Natural killer cell (primary cell): Measurements from ENCODE around the gene MYO16. TPM values are rescaled to one million over a fixed set of nuclear protein-coding genes. Genes with fewer than 3 reads are reported as not detected.

Experiments
- ATAC-seq, 3 donors: fragments of 150-1000 bp in 2 of 3; fragments of 200-7000 bp in 1 of 3; cut with Tn5 transposase; 1 replicate in 1 of 3; 2 replicates in 2 of 3; pipeline ENCODE4 v1.10.0; 2021; ENCODE audit warnings: mild to moderate bottlenecking in 2 of 3, moderate library complexity in 2 of 3
- DNase-seq, 2 donors: peaks; one replicate each; pipeline versions ENCODE4 v3.0.0 to v3.0.0-alpha.2; 2013 to 2021; ENCODE audit warnings: mixed read lengths in 1 of 2
- H3K27ac ChIP-seq: one replicate; pipeline ENCODE4 v1.5.1; 2013; ENCODE audit warnings: mild to moderate bottlenecking, low read length
- H3K27me3 ChIP-seq: one replicate; pipeline ENCODE4 v1.6.1; 2013; ENCODE audit warnings: low read length; ENCODE audit not compliant: control insufficient read depth, insufficient read depth
- H3K36me3 ChIP-seq: one replicate; pipeline ENCODE4 v1.6.1; 2013; ENCODE audit warnings: low read length; ENCODE audit not compliant: control insufficient read depth, insufficient read depth
- H3K4me1 ChIP-seq: one replicate; pipeline ENCODE4 v1.6.1; 2013; ENCODE audit warnings: low read length; ENCODE audit not compliant: control insufficient read depth, insufficient read depth
- H3K4me3 ChIP-seq: one replicate; pipeline ENCODE4 v1.5.1; 2013; ENCODE audit warnings: low read length
- H3K9me3 ChIP-seq: one replicate; pipeline ENCODE4 v1.6.1; 2013; ENCODE audit warnings: low read length; ENCODE audit not compliant: control insufficient read depth, insufficient read depth
- H3K27ac Mint-ChIP-seq, 2 donors: one replicate each; pipeline ENCODE4 v1.8.0; 2022; ENCODE audit warnings: mild to moderate bottlenecking in 2 of 2, mixed read lengths in 2 of 2, moderate library complexity in 1 of 2
- H3K27me3 Mint-ChIP-seq, 2 donors: one replicate each; pipeline ENCODE4 v1.8.0; 2022; ENCODE audit warnings: low read depth in 2 of 2, mixed read lengths in 2 of 2
- H3K36me3 Mint-ChIP-seq: one replicate; pipeline ENCODE4 v1.8.0; 2022; ENCODE audit warnings: mixed read lengths
- H3K4me1 Mint-ChIP-seq, 2 donors: one replicate each; pipeline ENCODE4 v1.8.0; 2022; ENCODE audit warnings: mixed read lengths in 2 of 2
- H3K4me3 Mint-ChIP-seq: one replicate; pipeline ENCODE4 v1.8.0; 2022; ENCODE audit warnings: mild to moderate bottlenecking, moderate library complexity, mixed read lengths
- H3K9me3 Mint-ChIP-seq, 2 donors: one replicate each; pipeline ENCODE4 v1.8.0; 2022; ENCODE audit warnings: mixed read lengths in 2 of 2
- CTCF ChIP-seq: fragments of 200-600 bp; IDR thresholded peaks from one replicate; pipeline ENCODE4 v1.8.0; 2022; ENCODE audit warnings: antibody characterized with exemption
- WGBS: methylation state at CpG from one replicate; pipeline ENCODE4 v1.1.7; 2013; ENCODE audit warnings: missing lambda C conversion rate; ENCODE audit not compliant: insufficient coverage; 5-methylcytosine and 5-hydroxymethylcytosine counted together
- intact Hi-C: fragments of 100-400 bp; cut with micrococcal nuclease; formaldehyde crosslinking; loops from one replicate; pipeline ENCODE4 v1.14.2; 2022
- total RNA-seq, 4 donors: library from RNA; stranded (reverse); fragments of 120-200 nt in 1 of 4; gene quantifications; one replicate each; pipeline versions ENCODE4 v1.2.3 to v1.2.4, GENCODE V29; 2013 to 2022

Gene MYO16
- total RNA-seq, 3 donors from 2014 or later (not counting 1 experiment from before 2014, with no cell fraction given), result 0.28 TPM; not detected in 2

DNA sequence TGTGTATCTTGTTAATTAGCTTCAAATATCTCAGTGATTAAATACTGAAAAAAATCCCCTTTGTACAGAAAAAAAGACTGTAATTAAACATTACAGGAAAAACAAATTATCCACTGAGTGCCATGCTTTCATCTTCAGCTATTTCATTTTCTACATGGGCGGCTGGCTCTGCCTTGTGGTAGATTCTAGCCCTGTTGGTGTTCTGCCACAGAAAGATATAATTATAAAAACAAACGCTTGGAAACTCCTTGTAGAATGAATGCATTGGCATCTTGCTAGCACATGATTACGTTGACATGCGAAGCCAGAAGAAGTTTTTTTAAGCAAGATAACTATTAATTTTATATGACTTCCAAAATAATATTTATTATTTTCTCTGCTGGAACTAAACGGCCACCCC lies 496.8 kb downstream of the MYO16 start:
- Mint-ChIP-seq H3K9me3 (no peaks in the 10 kb centered on the region), H3K36me3 (no peaks in the 10 kb centered on the region), H3K4me1 (peaks cover 4 to 5% of the 10 kb centered on the region in 2 donors), H3K27ac (no peak overlapping the region), H3K4me3 (no peak overlapping the region), H3K27me3 (peaks cover 0 to 6% of the 10 kb centered on the region in 2 donors)
- no peak for ATAC-seq
- H3K27me3 ChIP-seq, result no peaks in the 10 kb centered on the region
- H3K36me3 ChIP-seq, result no peaks in the 10 kb centered on the region
- no peak overlapping the region for H3K4me3 ChIP-seq
- no peak for TF ChIP-seq CTCF
- H3K4me1 ChIP-seq, result peaks cover 2% of the 10 kb centered on the region
- 100% methylated on average over 1 of the region's 5 CpGs for WGBS
- no peak for DNase-seq
- no peaks in the 10 kb centered on the region for H3K9me3 ChIP-seq
- intact Hi-C loops, result no loop called here
- no peak overlapping the region for H3K27ac ChIP-seq

DNA sequence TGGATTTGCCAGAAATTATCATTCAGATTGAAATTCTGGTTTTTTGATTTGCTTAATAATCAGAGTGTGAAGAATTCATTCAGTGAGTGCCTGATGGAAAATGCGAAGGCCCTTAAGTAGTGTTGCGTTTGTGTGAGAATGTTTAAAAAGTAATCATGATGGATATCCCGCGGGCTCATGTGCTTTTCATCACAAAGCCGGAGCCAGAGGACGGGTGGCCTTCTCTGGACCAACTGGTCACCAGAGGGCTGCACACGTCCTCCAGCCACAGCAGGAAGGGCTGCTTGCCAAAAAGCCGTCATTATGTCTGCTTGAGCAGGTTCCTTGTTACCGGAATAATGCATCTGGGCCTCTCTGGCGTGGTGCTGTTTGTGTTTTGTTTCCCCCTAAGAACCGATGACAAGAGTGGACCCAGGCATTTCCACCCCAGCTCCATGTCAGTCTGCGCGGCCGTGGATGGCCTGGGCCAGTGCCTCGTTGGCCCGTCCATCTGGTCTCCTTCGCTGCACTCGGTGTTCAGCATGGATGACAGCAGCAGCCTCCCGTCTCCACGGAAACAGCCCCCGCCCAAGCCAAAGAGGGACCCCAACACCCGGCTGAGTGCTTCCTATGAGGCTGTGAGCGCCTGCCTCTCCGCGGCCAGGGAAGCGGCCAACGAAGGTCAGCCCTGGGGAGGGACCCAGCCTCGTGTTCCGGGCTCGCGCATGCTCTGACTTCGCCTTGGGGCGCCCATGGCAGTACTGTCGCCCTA lies 497.7 kb downstream of the MYO16 start:
- peaks cover 11% of the 10 kb centered on the region in 2 donors for H3K4me1 Mint-ChIP-seq
- 95% methylated on average over 33 of the region's 34 CpGs for WGBS
- H3K36me3 ChIP-seq, result no peaks in the 10 kb centered on the region
- no peak overlapping the region for H3K4me3 ChIP-seq
- peaks cover 0 to 6% of the 10 kb centered on the region in 2 donors for H3K27me3 Mint-ChIP-seq
- no peak overlapping the region for H3K27ac ChIP-seq
- H3K9me3 ChIP-seq, result no peaks in the 10 kb centered on the region
- peaks cover 8% of the 10 kb centered on the region for H3K4me1 ChIP-seq
- no peak for TF ChIP-seq CTCF
- H3K9me3 Mint-ChIP-seq, result no peaks in the 10 kb centered on the region
- intact Hi-C loops, result no loop called here
- no peaks in the 10 kb centered on the region for H3K36me3 Mint-ChIP-seq
- no peak overlapping the region for H3K27ac Mint-ChIP-seq
- DNase-seq (no peak), ATAC-seq (no peak)
- no peaks in the 10 kb centered on the region for H3K27me3 ChIP-seq
- H3K4me3 Mint-ChIP-seq, result no peak overlapping the region

GRCh38 chr13:109128121-109128520 lies 498.7 kb downstream of the MYO16 start:
- intact Hi-C loops, result no loop called here

More at GRCh38 chr13:109128121-109128520, 498.7 kb downstream of the MYO16 start:
- Mint-ChIP-seq H3K9me3 (no peaks in the 10 kb centered on the region), H3K36me3 (no peaks in the 10 kb centered on the region), H3K4me3 (no peak overlapping the region), H3K27ac (no peak overlapping the region), H3K4me1 (peaks cover 11 to 21% of the 10 kb centered on the region in 2 donors), H3K27me3 (peaks cover 0 to 6% of the 10 kb centered on the region in 2 donors)
- TF ChIP-seq CTCF, result no peak
- no peak for ATAC-seq
- no peak for DNase-seq
- Histone ChIP-seq H3K4me3 (no peak overlapping the region), H3K9me3 (no peaks in the 10 kb centered on the region), H3K27ac (no peak overlapping the region), H3K27me3 (no peaks in the 10 kb centered on the region), H3K4me1 (peaks cover 8% of the 10 kb centered on the region), H3K36me3 (no peaks in the 10 kb centered on the region)
- 97% methylated on average over 3 of the region's 6 CpGs for WGBS
